A172 (cell line): ENCODE measurements around the gene GNAI2. TPM values are rescaled to one million over a fixed set of nuclear protein-coding genes. Genes with fewer than 3 reads are reported as not detected.
"Not testable (repeated sequence)": the region's sequence is repeated elsewhere in the genome, so short reads cannot be mapped to it uniquely, and the experiment has no call there.

ENCODE experiments used
- DNase-seq: peaks from one replicate; pipeline ENCODE4 v3.0.0-alpha.2; 2015; ENCODE audit warnings: low spot score
- total RNA-seq: library from RNA; depleted of rRNA; stranded (reverse); fragments of >200 nt; shearing (Covaris generic); gene quantifications from 2 replicates; pipeline ENCODE4 v1.2.3, GENCODE V29; 2014

Gene GNAI2
- total RNA-seq, 1 experiment from 2014 or later = 247 TPM

- no peak for DNase-seq
Observed at GRCh38 chr3:50204804-50205412, 31.1 kb upstream of the GNAI2 start, which contains the start of gene SLC38A3. Gene SLC38A3, plus strand, starts transcription at chr3:50205271. Its CDS starts 8,929 bp downstream, at chr3:50214200.

DNA sequence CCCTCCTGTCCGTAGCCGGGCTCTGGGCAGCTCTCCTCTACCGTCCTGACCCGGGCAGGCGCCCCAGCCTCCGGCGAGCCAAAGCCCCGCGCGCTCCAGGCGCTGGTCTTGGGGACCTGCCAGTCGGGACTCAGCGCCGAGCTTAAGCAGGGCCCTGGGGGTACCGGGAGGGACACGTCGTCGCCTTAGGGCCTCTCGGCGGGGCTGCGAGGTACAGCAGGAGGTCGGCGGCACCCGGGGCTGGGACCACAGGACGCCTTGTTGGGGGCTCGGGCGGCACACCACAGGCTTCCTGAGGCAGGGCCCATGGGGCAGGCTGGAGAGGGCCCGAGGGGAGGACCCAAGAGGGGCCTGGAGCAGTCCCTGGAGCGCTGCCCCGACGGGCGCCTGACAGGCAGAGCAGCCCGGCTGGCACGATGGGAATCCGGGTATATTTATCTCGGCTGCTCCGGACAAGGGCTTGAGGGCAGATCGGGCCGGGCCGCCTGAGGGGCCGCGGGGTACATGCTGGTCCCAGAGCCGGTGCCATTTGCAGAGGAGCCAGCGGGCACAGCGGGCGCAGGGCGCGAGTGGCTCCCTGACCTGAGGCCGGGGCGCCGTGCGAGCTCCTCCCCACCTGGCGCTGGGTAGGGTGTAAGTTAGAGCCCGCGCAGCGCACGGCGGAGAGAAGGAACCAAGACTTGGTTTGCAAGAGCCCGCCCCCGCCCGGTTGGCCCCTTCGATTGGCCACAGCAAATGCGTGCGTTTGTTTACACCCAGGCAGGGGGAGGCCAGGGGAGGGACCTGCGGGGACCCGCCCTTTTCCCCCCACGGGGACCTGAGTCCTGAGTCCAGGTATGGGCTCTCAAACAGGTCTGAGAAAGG is 30.4 kb upstream of the GNAI2 start:
- DNase-seq = no peak

DNA sequence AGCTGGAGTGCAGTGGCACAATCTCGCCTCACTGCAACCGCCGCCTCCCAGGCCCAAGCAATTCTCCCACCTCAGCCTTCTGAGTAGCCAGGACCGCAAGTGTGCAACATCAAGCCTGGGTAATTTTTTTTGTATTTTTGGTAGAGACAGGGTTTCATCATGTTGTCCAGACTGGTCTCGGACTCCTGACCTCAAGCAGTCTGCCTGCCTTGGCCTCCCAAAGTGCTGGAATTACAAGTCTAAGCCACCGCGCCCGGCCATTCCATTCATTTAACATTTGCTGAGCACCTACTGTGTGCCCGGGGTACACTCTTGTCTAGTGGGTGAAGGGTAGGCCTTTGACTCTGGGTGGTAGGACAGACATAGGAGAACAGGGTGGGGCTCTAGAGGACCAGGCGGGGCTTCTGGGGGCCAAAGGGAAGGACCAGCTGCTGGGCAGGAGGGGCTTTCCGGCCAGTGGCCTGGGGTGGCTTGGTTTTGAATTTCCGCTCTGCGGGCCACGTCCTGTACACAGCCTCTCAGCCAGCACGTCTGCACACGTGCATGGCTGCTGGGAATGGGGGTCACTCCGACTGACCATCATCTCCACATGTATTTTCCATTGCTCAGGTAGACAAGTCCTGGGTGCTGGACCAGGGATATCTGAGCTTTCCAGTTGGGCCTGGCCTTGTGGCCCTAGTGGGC is 28.5 kb upstream of the GNAI2 start:
- no peak for DNase-seq

DNA sequence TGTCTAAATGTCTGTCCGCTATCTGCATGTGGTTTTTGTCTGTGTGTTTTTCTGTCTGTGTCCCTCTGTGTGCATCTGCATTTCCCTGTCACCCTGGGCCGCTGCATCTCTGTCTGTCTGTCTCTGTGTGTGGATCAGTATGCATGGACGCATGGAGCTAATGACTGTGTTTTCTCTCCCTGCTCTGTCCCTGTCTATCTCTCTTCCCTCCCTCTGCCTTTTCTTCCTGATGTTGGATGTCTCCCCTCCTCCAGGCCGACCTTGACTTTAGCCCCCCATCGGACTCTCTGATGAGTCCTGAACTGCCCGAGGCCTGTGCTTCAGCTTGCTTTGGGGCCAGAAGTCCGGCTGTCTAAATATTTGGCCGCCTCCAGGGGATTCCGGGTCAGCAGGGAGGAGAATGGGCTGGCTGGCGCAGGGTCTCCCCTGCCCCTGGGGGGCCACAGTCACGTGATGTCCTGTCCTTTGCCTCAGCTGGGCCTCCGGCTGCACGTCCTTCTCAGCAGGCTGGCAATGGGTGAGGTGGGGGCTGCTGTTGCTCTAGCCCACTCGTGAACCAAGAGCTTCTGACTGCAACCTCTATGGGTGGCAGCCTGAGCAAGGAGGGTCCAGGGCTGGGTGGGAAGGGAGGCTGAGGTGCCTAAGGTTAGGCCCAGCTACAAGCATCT is 27.2 kb upstream of the GNAI2 start:
- no peak for DNase-seq

GRCh38 chr3:50210176-50210509 is 25.9 kb upstream of the GNAI2 start:
- no peak for DNase-seq

- DNase-seq = no peak
Observed at GRCh38 chr3:50210510-50211367, 25.3 kb upstream of the GNAI2 start.

DNA sequence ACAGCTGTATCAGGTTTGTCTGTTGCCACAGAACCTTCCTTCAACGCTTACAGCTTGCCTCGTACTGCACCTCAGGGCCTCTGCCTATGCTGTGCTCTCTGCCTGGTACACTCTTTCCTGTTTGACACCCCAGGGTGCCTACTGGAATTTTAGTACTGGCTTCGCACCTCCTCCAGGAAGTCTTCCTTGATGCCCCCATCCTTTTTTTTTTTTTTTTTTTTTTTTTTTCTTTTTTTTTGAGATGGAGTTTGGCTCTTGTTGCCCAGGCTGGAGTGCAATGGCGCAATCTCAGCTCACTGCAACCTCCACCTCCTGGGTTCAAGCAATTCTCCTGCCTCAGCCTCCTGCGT is 24.7 kb upstream of the GNAI2 start:
- not testable (repeated sequence) for DNase-seq

DNA sequence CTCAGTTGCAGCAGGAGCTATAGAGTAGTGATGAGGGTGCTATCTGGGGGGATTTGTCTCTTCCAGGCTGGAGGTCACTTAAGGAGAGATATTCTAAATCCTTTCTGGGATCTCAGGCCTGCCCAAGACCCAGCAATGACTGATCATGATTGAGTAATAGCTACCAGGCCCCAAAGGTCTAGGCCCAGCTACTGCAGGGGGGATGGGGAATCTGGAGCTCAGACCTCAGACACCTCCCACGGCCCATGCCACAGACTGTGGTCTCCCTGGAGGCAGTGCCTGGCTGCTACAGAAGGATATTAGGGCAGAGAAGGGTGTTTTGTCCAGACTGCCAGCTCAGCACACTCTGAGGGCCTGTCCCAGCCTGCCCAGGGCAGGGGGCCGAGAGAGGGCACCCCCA is 24.1 kb upstream of the GNAI2 start:
- DNase-seq = no peak

- DNase-seq = no peak
Observed at GRCh38 chr3:50212502-50212901, 23.5 kb upstream of the GNAI2 start.

- no peak for DNase-seq
Observed at GRCh38 chr3:50212971-50213370, 23.0 kb upstream of the GNAI2 start.

DNA sequence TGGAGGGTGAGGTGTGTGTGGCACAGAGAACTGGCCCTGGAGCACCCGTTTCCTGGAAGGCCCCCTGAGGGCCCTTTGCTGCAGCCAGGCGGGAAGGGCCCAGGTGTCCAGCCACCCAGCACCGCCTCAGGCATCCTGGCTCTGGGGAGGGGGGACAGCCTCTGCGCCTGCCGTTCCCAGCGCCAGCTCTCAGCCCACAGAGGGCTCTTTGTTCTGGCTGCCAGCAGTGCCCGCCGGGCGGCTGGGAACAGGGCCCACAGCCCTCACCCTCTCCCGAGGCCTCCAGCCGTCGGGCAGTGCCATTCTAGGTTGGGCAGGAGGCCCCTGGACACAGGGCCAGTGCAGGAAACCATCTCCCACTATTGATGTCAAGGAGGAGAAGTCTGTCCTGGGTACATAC is 22.6 kb upstream of the GNAI2 start:
- DNase-seq = no peak

- no peak for DNase-seq
Observed at GRCh38 chr3:50214824-50215223, 21.2 kb upstream of the GNAI2 start.

DNA sequence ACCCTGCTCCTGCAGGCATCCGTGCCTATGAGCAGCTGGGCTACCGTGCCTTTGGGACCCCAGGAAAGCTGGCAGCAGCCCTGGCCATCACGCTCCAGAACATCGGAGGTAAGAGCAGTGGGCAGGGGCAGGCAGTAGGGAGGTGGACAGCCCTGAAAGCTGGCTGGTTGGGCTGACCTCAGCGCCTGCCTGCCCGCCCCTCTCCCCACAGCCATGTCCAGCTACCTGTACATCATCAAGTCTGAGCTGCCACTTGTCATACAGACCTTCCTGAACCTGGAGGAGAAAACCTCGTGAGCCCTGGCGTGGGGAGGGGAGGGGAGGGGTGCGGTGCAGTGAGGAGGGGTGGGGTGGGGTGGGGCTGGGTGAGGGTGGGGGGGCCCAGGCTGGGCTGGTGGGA is 20.5 kb upstream of the GNAI2 start:
- no peak for DNase-seq

DNA sequence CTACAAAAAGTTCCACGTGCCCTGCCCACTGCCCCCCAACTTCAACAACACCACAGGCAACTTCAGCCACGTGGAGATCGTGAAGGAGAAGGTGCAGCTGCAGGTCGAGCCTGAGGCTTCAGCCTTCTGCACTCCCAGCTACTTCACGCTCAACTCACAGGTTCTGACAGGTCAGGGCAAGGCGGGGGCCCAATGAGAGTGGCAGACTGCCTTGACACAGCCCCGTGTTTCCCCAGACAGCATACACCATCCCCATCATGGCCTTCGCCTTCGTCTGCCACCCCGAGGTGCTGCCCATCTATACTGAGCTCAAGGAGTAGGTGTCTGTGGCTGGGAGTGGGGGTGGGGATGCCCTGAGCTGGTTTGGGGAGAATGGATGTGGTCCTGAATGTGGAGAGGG is 18.3 kb upstream of the GNAI2 start:
- DNase-seq = no peak

- DNase-seq = no peak
Observed at GRCh38 chr3:50218448-50218847, 17.6 kb upstream of the GNAI2 start.

GRCh38 chr3:50219285-50219684 is 16.7 kb upstream of the GNAI2 start:
- no peak for DNase-seq

DNA sequence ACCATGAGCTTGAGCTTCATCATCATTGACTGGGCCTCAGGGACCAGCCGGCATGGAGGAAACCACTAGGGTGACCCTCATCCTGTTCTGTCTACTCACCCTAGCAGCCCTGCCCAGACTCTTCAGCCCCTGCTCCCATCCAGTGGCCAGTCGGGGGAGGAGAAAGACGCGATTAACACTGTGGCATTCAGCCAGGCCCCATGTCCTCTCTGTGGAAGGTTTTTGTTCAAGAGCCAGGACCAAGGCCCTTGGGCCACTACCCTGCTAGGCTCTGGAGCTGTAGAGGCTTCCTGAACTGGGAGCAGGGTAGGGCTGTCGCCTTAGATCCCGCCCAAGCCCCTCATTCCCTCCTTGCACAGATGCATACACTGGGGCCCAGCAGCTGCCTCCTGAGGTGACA is 15.9 kb upstream of the GNAI2 start:
- no peak for DNase-seq

DNA sequence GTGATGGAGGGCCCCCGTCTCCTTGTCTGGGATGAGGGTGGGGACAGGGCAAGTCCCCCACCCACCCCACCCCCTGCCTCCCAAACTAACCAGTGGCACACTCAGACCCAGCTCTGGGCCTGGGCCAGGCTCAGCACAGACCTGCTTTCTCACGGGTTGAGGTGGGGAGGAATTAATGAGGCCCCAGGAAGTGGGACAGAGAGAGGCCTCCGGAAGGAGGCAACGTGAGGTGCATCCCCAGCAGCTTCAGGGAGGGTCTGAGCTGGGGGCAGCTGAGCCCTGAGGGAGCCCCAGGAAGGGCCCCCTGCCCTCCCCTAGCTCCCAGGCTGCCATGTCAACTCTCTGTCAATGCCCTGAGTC is 15.0 kb upstream of the GNAI2 start:
- no peak for DNase-seq

GRCh38 chr3:50221411-50222168 is 14.4 kb upstream of the GNAI2 start:
- no peak for DNase-seq

GRCh38 chr3:50222169-50222528 is 13.9 kb upstream of the GNAI2 start:
- no peak for DNase-seq

- no peak for DNase-seq
Observed at GRCh38 chr3:50224639-50225038, 11.4 kb upstream of the GNAI2 start.
